Fibroblast of mammary gland (primary cell): ENCODE results near the gene CIPC.

Experiments
- DNase-seq: peaks from one replicate; pipeline ENCODE4 v3.0.0-alpha.2; 2010; ENCODE audit warnings: low read depth
- H3K4me3 ChIP-seq: 2 replicates; pipeline ENCODE4 v1.5.1; 2011; ENCODE audit warnings: low read depth, mild to moderate bottlenecking, low read length, moderate library complexity; ENCODE audit not compliant: control insufficient read depth
- TF ChIP-seq, protein P1 (sequence below): conservative IDR thresholded peaks from 2 replicates; pipeline ENCODE4 v1.5.1; 2011; ENCODE audit warnings: low read depth, low read length, inconsistent platforms; ENCODE audit not compliant: control insufficient read depth, insufficient read depth

CIPC gene

DNA sequence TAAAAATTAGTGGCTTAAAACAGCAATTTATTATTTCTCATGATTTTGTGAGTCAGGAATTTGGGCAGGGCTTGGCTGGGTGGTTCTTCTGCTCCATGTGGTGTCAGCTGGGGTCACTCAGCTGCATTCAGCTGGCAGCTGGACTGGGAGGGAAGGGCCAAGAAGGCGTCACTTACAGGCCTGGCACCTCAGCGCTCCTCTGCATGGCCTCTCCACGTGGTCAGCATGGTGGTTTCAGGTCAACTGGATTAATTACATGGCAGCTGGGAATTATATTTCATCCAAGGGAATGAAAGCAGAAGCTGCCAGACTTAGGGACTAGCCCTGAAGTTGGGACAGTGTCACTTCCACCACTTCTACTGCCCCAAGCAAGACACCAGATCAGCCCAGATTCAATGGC, 42.1 kb upstream of the CIPC start:
- no peak overlapping the region for H3K4me3 ChIP-seq
- DNase-seq, result no peak
- TF ChIP-seq, protein P1, sequence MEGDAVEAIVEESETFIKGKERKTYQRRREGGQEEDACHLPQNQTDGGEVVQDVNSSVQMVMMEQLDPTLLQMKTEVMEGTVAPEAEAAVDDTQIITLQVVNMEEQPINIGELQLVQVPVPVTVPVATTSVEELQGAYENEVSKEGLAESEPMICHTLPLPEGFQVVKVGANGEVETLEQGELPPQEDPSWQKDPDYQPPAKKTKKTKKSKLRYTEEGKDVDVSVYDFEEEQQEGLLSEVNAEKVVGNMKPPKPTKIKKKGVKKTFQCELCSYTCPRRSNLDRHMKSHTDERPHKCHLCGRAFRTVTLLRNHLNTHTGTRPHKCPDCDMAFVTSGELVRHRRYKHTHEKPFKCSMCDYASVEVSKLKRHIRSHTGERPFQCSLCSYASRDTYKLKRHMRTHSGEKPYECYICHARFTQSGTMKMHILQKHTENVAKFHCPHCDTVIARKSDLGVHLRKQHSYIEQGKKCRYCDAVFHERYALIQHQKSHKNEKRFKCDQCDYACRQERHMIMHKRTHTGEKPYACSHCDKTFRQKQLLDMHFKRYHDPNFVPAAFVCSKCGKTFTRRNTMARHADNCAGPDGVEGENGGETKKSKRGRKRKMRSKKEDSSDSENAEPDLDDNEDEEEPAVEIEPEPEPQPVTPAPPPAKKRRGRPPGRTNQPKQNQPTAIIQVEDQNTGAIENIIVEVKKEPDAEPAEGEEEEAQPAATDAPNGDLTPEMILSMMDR, result no peak

DNA sequence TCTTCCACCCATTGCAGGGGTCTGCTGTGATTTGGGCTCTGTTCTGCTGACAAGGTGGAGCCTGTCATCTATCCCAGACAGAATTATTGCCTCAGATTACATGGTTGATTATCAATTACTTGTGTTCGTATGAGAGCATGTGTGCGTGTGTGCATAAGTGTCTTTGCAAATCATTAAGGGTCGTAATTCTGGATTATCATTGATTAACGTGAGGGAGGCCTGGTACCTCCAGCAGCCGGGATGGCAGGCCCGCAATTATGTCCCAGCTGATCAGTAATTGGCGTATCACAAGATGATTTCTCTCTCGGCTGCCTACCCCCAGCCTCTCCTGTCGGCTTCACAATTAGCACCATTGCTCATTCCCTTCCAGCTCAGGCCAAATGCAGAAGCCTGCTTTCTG, 39.9 kb upstream of the CIPC start:
- TF ChIP-seq, protein P1, result no peak
- no peak for DNase-seq
- H3K4me3 ChIP-seq, result no peak overlapping the region

DNA sequence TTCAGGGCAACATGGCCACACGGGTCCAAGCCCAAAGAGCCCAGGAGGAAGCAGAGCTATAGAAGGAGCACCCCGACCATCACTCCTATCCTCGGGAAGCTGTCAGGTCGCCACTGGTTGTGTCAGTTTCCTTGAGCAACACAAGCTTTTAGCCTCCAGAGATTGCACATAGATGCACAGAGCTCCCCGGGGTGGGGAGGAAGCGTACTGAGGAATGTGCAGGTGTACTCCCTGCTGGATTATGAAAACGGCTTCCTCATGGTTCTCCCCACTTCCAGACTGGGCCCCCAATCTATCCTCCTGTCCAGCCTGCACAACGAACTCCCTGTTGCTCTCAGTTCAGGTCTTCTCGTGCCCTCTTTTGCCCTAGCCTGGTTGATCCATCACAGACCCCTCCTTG, 39.3 kb upstream of the CIPC start:
- no peak overlapping the region for H3K4me3 ChIP-seq
- TF ChIP-seq, protein P1, result no peak
- DNase-seq, result no peak

DNA sequence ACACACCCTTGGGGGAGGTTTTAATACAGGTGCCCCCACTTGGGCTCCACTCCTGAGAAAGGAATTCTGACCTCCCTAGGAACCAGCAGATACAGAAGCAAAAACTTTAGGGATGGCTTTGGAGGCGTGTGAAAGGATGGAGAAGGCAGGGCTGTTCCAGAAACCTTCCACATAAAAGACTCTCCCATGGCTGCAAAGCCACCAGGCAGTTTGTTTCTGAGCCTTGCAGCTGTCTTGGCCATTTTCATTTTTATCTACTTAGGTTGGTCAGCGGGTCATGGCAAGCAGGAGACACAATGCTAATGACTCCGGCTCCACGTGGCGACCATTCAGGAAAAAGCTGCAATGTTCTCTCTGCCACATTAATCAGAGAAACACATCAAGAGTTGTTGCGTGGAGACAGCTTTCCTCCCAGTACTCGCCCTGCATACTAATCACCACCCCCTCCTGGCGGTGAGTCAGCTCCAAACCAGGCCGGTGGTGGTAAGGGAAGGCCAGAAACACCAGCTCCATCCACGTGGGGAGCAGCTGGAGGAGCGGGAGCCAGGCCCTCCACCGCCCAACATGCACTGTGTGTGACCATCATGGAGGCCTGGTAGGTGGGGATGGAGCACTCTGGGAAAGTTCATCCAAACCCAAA, 38.7 kb upstream of the CIPC start:
- DNase-seq, result peak; percentile 97
- TF ChIP-seq, protein P1, result peak; percentile 34
- H3K4me3 ChIP-seq, result no peak overlapping the region

DNA sequence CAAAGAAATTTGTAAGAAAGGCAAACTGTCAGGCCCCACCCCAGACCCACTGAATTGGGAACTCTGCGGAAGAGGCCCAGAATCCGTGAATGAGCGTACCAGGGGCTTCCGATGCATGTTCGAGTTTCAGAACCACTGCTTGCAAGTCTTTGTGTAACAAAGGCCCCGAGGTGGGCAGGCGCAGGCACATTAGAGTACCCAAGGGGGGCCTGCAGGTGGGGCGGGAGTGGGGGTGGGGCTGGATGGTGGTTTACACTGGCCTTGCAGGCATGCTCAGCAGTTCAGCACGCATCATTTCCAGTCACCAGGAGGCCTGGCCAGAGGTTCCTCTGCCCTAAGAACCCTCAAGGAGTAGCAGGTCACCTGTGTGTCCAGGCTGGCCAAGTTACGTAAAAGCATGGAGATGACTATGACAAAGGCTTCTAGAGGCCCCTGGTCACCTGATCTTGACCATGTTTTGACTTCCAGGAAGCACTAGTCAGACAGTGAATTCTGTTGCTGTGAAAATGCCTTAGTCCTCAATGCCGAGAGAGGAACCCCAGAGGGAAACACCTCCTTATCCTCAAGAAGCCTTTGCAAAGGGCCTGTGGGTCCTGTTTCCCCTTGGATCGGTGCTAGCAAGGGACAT, 36.3 kb upstream of the CIPC start:
- no peak overlapping the region for H3K4me3 ChIP-seq
- TF ChIP-seq, protein P1, result no peak
- DNase-seq, result no peak

DNA sequence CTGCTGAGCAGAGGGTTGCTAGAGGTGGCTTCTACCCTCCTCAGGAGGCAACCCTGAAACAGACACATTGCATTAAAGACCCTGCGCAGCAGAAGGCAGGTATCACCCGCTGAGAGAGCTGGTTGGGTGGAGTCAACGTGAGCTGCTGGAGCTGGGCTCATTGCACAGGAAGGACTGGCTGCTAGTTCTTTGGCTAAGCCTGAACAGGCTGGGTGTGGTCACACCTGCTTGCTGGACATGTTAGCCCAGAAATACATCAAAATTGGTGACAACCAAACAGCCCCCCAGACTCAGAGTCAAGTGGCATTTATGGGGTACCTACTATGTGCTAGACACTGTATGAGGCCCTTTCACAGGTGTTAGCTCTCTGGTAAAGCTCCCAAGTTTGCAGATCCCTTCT, 35.8 kb upstream of the CIPC start:
- no peak for DNase-seq
- TF ChIP-seq, protein P1, result no peak
- H3K4me3 ChIP-seq, result no peak overlapping the region
